Measurements from ENCODE around the gene ARHGAP18. TPM values are rescaled to one million over a fixed set of nuclear protein-coding genes. Genes with fewer than 3 reads are reported as not detected.

Gene ARHGAP18
- polyA plus RNA-seq, 1 of the 3 experiments (the other 2 are of a cell fraction) = 25.0 TPM

GRCh38 chr6:129675669-129676472 lies 34.1 kb downstream of the ARHGAP18 start (continued):
- no peak for TF ChIP-seq GABPA (IDR thresholded peaks at IDR 0.05; ENCODE audit: low read depth)
- TF ChIP-seq IRF3 (IDR thresholded peaks at IDR 0.05; ENCODE audit: low read depth, low read length) = no peak
- TF ChIP-seq FOSL2 (IDR thresholded peaks at IDR 0.05; ENCODE audit: borderline replicate concordance, low read depth) = no peak
- TF ChIP-seq RXRA (IDR thresholded peaks at IDR 0.05; ENCODE audit: borderline replicate concordance, low read depth) = no peak

GRCh38 chr6:129673748-129674147 lies 36.2 kb downstream of the ARHGAP18 start:
- no peak for DNase-seq
- no peak overlapping the region for H2AFZ ChIP-seq (ENCODE audit: low read depth)
- H3F3A ChIP-seq (replicated peaks; ENCODE audit: insufficient read depth) = peaks cover 59% of the 10 kb centered on the region
- no peaks in the 10 kb centered on the region for H3K9me3 ChIP-seq
- CTCF ChIA-PET = no interaction called here
- no peak overlapping the region for H3K4me3 ChIP-seq (ENCODE audit: low read depth in 2 of 2, low read length in 1 of 2)
- H3K27ac ChIP-seq (ENCODE audit: low read depth in 2 of 2, low read length in 1 of 2) = peak overlapping the region; percentile 83 to 99; a peak in 3 of 4 replicates
- no peaks in the 10 kb centered on the region for H3K27me3 ChIP-seq (ENCODE audit: insufficient read depth)
- no peaks in the 10 kb centered on the region for H4K20me1 ChIP-seq (ENCODE audit: insufficient read depth)
- H3K36me3 ChIP-seq (replicated peaks in 1 of 2; ENCODE audit: control insufficient read depth in 1 of 2, insufficient read depth in 2 of 2, low read length in 1 of 2) = peaks cover 0 to 34% of the 10 kb centered on the region in 2 experiments
- H3K4me1 ChIP-seq (ENCODE audit: control insufficient read depth in 1 of 2, insufficient read depth in 2 of 2, low read depth in 1 of 2, low read length in 1 of 2) = peaks cover 0 to 50% of the 10 kb centered on the region in 2 experiments; a peak in 3 of 4 replicates
- H3K4me2 ChIP-seq = peak overlapping the region; percentile 67
- peaks cover 87% of the 10 kb centered on the region for H3K79me2 ChIP-seq (ENCODE audit: insufficient read depth)
- no peaks in the 10 kb centered on the region for H3K9me2 ChIP-seq
- POLR2A ChIA-PET = no interaction called here
- peak overlapping the region; percentile 70; the same call in 1 of the 2 replicates for H3K9ac ChIP-seq
- TF ChIP-seq EZH2phosphoT487 (IDR thresholded peaks at IDR 0.05; ENCODE audit: borderline replicate concordance, low read depth) = no peak
- TF ChIP-seq SMC3 (IDR thresholded peaks at IDR 0.05; ENCODE audit: low read depth, low read length) = no peak
- no peak for TF ChIP-seq MXI1 (IDR thresholded peaks at IDR 0.05; ENCODE audit: low read depth, low read length)
- no peak for TF ChIP-seq FOXJ3 (CRISPR knock-in tag; IDR thresholded peaks at IDR 0.05)
- peak; percentile 4; the same call in 1 of the 2 replicates for TF ChIP-seq FOXM1 (IDR thresholded peaks at IDR 0.05; ENCODE audit: low read depth)
- no peak for TF ChIP-seq USF1 (IDR thresholded peaks at IDR 0.05; ENCODE audit: borderline replicate concordance, low read depth)

GRCh38 chr6:129672881-129673631 lies 36.9 kb downstream of the ARHGAP18 start:
- peak overlapping the region; percentile 2 to 37; a peak in 3 of 4 replicates for H3K4me3 ChIP-seq (ENCODE audit: low read depth in 2 of 2, low read length in 1 of 2)
- POLR2A ChIA-PET = no interaction called here
- H3K9ac ChIP-seq = peak overlapping the region; percentile 70
- no peaks in the 10 kb centered on the region for H3K27me3 ChIP-seq (ENCODE audit: insufficient read depth)
- no peaks in the 10 kb centered on the region for H3K9me2 ChIP-seq
- H2AFZ ChIP-seq (ENCODE audit: low read depth) = no peak overlapping the region
- H3K9me3 ChIP-seq = no peaks in the 10 kb centered on the region
- peak overlapping the region; percentile 67 for H3K4me2 ChIP-seq
- H3K4me1 ChIP-seq (ENCODE audit: control insufficient read depth in 1 of 2, insufficient read depth in 2 of 2, low read depth in 1 of 2, low read length in 1 of 2) = peaks cover 0 to 50% of the 10 kb centered on the region in 2 experiments; a peak in 3 of 4 replicates
- CTCF ChIA-PET = interaction anchor here (0.9 kb wide), 1 partner anchor 41 kb away, joined by 3 read pairs; no protein-coding TSS in a partner anchor
- H4K20me1 ChIP-seq (ENCODE audit: insufficient read depth) = no peaks in the 10 kb centered on the region
- peaks cover 87% of the 10 kb centered on the region for H3K79me2 ChIP-seq (ENCODE audit: insufficient read depth)
- no peak for DNase-seq
- peaks cover 0 to 34% of the 10 kb centered on the region in 2 experiments for H3K36me3 ChIP-seq (replicated peaks in 1 of 2; ENCODE audit: control insufficient read depth in 1 of 2, insufficient read depth in 2 of 2, low read length in 1 of 2)
- WGBS (ENCODE audit: low lambda C conversion rate) = 1% methylated on average over 2 of the region's 2 CpGs
- peak overlapping the region; percentile 83 to 99; a peak in 3 of 4 replicates for H3K27ac ChIP-seq (ENCODE audit: low read depth in 2 of 2, low read length in 1 of 2)
- H3F3A ChIP-seq (replicated peaks; ENCODE audit: insufficient read depth) = peaks cover 62% of the 10 kb centered on the region
- peak; percentile 91 for TF ChIP-seq PBX3 (IDR thresholded peaks at IDR 0.05)
- no peak for TF ChIP-seq EZH2phosphoT487 (IDR thresholded peaks at IDR 0.05; ENCODE audit: borderline replicate concordance, low read depth)
- peak; percentile 82 for TF ChIP-seq NFIC (IDR thresholded peaks at IDR 0.05; ENCODE audit: borderline replicate concordance)
- 0 out of 2 replicates have a peak, but pooled peaks have one; percentile 12 for TF ChIP-seq RXRA (IDR thresholded peaks at IDR 0.05; ENCODE audit: borderline replicate concordance, low read depth)
- TF ChIP-seq USF2 (IDR thresholded peaks at IDR 0.05; ENCODE audit: borderline replicate concordance, low read depth, low read length) = no peak
- no peak for TF ChIP-seq ZBTB33 (IDR thresholded peaks at IDR 0.05; ENCODE audit: borderline replicate concordance, low read depth)
- TF ChIP-seq MEF2A (IDR thresholded peaks at IDR 0.05; ENCODE audit: borderline replicate concordance, low read depth) = 0 out of 2 replicates have a peak, but pooled peaks have one; percentile 12
- peak; percentile 46 to 92; a peak in 3 of 4 replicates for TF ChIP-seq EP300 (IDR thresholded peaks at IDR 0.05; ENCODE audit: borderline replicate concordance in 1 of 2, low read depth in 1 of 2, low read length in 1 of 2)

Data from SK-N-SH (cell line).